Neuronal stem cell (in vitro differentiated cells): ENCODE data around the gene GPBAR1.

ENCODE experiments used
- DNase-seq: peaks from one replicate; pipeline ENCODE4 v3.0.0-alpha.2; 2013; ENCODE audit warnings: low spot score
- H2AFZ ChIP-seq: one replicate; pipeline ENCODE4 v1.6.1; 2013; ENCODE audit warnings: mild to moderate bottlenecking, low read length, inconsistent platforms
- H2AK5ac ChIP-seq: 2 replicates; pipeline ENCODE4 v1.6.1; 2013; ENCODE audit warnings: low read depth, mild to moderate bottlenecking, inconsistent platforms, low read length, moderate library complexity, mixed read lengths
- H2BK120ac ChIP-seq: 2 replicates; pipeline ENCODE4 v1.6.1; 2013; ENCODE audit warnings: low read depth, mild to moderate bottlenecking, inconsistent platforms, low read length, moderate library complexity, mixed read lengths
- H2BK12ac ChIP-seq: one replicate; pipeline ENCODE4 v1.6.1; 2013; ENCODE audit warnings: low read length, inconsistent platforms
- H2BK15ac ChIP-seq: 2 replicates; pipeline ENCODE4 v1.6.1; 2013; ENCODE audit warnings: mild to moderate bottlenecking, low read length, inconsistent platforms, mixed read lengths
- H2BK5ac ChIP-seq: one replicate; pipeline ENCODE4 v1.6.1; 2013; ENCODE audit warnings: inconsistent platforms, mild to moderate bottlenecking, low read length, moderate library complexity
- H3K14ac ChIP-seq: one replicate; pipeline ENCODE4 v1.6.1; 2013; ENCODE audit warnings: low read length, inconsistent platforms
- H3K18ac ChIP-seq: 2 replicates; pipeline ENCODE4 v1.6.1; 2013; ENCODE audit warnings: low read length, inconsistent platforms
- H3K23ac ChIP-seq: 2 replicates; pipeline ENCODE4 v1.6.1; 2013; ENCODE audit warnings: low read depth, mild to moderate bottlenecking, mixed read lengths, low read length, inconsistent platforms; ENCODE audit not compliant: poor library complexity
- H3K27ac ChIP-seq: replicated peaks from 3 replicates; pipeline ENCODE4 v1.5.1; 2013; ENCODE audit warnings: low read length, inconsistent platforms
- H3K27me3 ChIP-seq, 3 experiments: 2 replicates each; pipeline ENCODE4 v1.6.1; 2013; ENCODE audit warnings: low read length in 3 of 3, mild to moderate bottlenecking in 2 of 3, inconsistent platforms in 1 of 3, low read depth in 1 of 3, mixed read lengths in 1 of 3, moderate library complexity in 1 of 3; ENCODE audit not compliant: control insufficient read depth in 3 of 3, insufficient read depth in 3 of 3
- H3K36me3 ChIP-seq, 2 donors: replicated peaks in 1 of 2; 2 replicates each; pipeline ENCODE4 v1.6.1; 2013; ENCODE audit warnings: low read length in 2 of 2; ENCODE audit not compliant: control insufficient read depth in 2 of 2, insufficient read depth in 2 of 2
- H3K4ac ChIP-seq: 2 replicates; pipeline ENCODE4 v1.6.1; 2013; ENCODE audit warnings: inconsistent platforms, mild to moderate bottlenecking, low read length, moderate library complexity
- H3K4me1 ChIP-seq, 2 donors: 1 replicate in 1 of 2; 2 replicates in 1 of 2; pipeline ENCODE4 v1.6.1; 2013; ENCODE audit warnings: low read length in 2 of 2, low read depth in 1 of 2; ENCODE audit not compliant: control insufficient read depth in 2 of 2, insufficient read depth in 1 of 2
- H3K4me2 ChIP-seq: one replicate; pipeline ENCODE4 v1.6.1; 2013; ENCODE audit warnings: mild to moderate bottlenecking, low read length, inconsistent platforms; ENCODE audit not compliant: insufficient read depth, poor library complexity, severe bottlenecking
- H3K4me3 ChIP-seq, 2 donors: 2 replicates each; pipeline ENCODE4 v1.5.1; 2013; ENCODE audit warnings: low read length in 2 of 2, mild to moderate bottlenecking in 2 of 2, inconsistent platforms in 1 of 2, moderate library complexity in 1 of 2
- H3K79me1 ChIP-seq: one replicate; pipeline ENCODE4 v1.6.1; 2013; ENCODE audit warnings: low read depth, mild to moderate bottlenecking, inconsistent platforms, low read length, moderate library complexity
- H3K9ac ChIP-seq: one replicate; pipeline ENCODE4 v1.6.1; 2013; ENCODE audit warnings: mild to moderate bottlenecking, low read depth, low read length, inconsistent platforms; ENCODE audit not compliant: poor library complexity
- H3K9me3 ChIP-seq, 2 donors: replicated peaks in 1 of 2; 2 replicates each; pipeline versions ENCODE3 to v1.6.1; 2013; ENCODE audit warnings: low read length in 2 of 2, mild to moderate bottlenecking in 2 of 2, inconsistent platforms in 1 of 2, low read depth in 1 of 2, mixed read lengths in 1 of 2, moderate library complexity in 1 of 2; ENCODE audit not compliant: control insufficient read depth in 2 of 2, insufficient read depth in 1 of 2
- H4K8ac ChIP-seq: one replicate; pipeline ENCODE4 v1.6.1; 2013; ENCODE audit warnings: low read depth, mild to moderate bottlenecking, inconsistent platforms, low read length, moderate library complexity
- H4K91ac ChIP-seq: one replicate; pipeline ENCODE4 v1.6.1; 2013; ENCODE audit warnings: low read length, low read depth, mild to moderate bottlenecking, inconsistent platforms; ENCODE audit not compliant: poor library complexity
- WGBS, 2 donors: extraction: QIAGEN DNeasy Blood & Tissue Kit; methylation state at CpG; one replicate each; pipeline ENCODE4 v1.1.7; 2013; ENCODE audit warnings: missing lambda C conversion rate in 2 of 2, mixed read lengths in 1 of 2; ENCODE audit not compliant: insufficient read length in 2 of 2, insufficient replicate concordance in 1 of 2; ENCODE audit errors: extremely low coverage in 2 of 2; 5-methylcytosine and 5-hydroxymethylcytosine counted together

Gene GPBAR1

DNA sequence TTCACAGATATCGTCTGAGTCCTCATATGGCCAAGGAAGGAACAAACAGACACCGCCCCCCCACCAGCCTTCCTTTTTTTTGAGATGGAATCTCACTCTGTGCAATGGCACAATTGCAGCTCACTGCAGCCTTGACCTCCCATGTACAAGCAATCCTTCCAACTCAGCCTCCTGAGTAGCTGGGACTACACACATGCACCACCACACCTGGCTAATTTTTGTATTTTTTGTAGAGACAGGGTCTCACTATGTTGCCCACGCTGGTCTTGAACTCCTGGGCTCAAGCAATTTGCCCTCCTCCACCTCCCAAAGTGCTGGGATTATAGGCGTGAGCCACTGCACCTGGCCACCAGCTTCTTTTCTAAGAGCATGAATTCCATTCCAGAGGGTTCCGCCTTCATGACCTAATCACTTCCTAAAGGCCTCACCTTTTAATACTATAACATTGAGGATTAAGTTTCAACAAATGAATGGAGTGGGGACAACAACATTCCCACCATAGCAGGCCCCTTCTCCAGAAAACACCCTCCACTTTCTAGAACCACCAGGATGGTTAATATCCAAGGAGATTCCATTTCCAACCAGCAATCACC is 33.7 kb downstream of the GPBAR1 start:
- no peak overlapping the region for H3K23ac ChIP-seq
- H3K4me3 ChIP-seq: no peak overlapping the region
- H2BK5ac ChIP-seq: no peak overlapping the region
- H3K9ac ChIP-seq: no peak overlapping the region
- no peak overlapping the region for H2AFZ ChIP-seq
- H3K79me1 ChIP-seq: no peaks in the 10 kb centered on the region
- H3K27me3 ChIP-seq: peaks cover 0 to 46% (median 2%) of the 10 kb centered on the region in 3 experiments
- H3K14ac ChIP-seq: no peak overlapping the region
- no peaks in the 10 kb centered on the region for H3K36me3 ChIP-seq
- H3K4me1 ChIP-seq: peaks cover 5 to 16% of the 10 kb centered on the region in 2 donors
- H4K91ac ChIP-seq: no peak overlapping the region
- no peak overlapping the region for H2BK15ac ChIP-seq
- no CpG with 5 or more reads among the region's 5 CpGs for WGBS, 2 donors
- no peak overlapping the region for H2AK5ac ChIP-seq
- H2BK120ac ChIP-seq: no peak overlapping the region
- H3K18ac ChIP-seq: peak overlapping the region; percentile 71
- peaks cover 0 to 4% of the 10 kb centered on the region in 2 donors for H3K9me3 ChIP-seq
- no peak overlapping the region for H2BK12ac ChIP-seq
- H4K8ac ChIP-seq: no peak overlapping the region
- no peak for DNase-seq
- no peak overlapping the region for H3K4me2 ChIP-seq
- peak overlapping the region; percentile 33 for H3K27ac ChIP-seq
- H3K4ac ChIP-seq: no peak overlapping the region

DNA sequence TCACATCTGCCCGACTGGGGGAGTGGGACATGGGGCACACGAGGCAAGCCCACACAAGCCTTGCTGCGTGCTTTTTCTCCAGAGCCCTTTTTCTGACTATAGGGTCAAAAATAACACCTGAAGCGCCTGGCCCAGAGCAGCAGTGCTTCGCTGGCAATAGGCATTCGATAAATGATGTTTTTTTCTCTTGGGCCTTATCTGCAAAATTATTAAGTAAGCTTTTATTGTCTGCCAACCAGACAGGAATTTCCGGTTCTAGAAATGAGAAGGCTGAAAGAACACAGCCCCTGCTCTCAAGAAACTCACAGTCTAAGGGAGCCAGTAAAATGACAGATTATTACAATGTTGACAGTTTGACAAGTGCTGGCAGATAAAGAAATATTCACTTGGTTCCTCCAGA is 34.2 kb downstream of the GPBAR1 start:
- H3K18ac ChIP-seq: peak overlapping the region; percentile 71
- H2BK15ac ChIP-seq: peak overlapping the region; percentile 52
- no peak overlapping the region for H3K23ac ChIP-seq
- H3K14ac ChIP-seq: no peak overlapping the region
- no peak for DNase-seq
- peak overlapping the region; percentile 33 for H3K27ac ChIP-seq
- peaks cover 0 to 4% of the 10 kb centered on the region in 2 donors for H3K9me3 ChIP-seq
- H3K9ac ChIP-seq: no peak overlapping the region
- no peak overlapping the region for H4K91ac ChIP-seq
- WGBS, 2 donors: no CpG with 5 or more reads among the region's 7 CpGs
- no peak overlapping the region for H4K8ac ChIP-seq
- no peak overlapping the region for H2BK5ac ChIP-seq
- H2BK12ac ChIP-seq: no peak overlapping the region
- H3K4me3 ChIP-seq: no peak overlapping the region
- H2AFZ ChIP-seq: no peak overlapping the region
- peak overlapping the region; percentile 25 for H2AK5ac ChIP-seq
- H3K4me1 ChIP-seq: peaks cover 1 to 11% of the 10 kb centered on the region in 2 donors
- no peaks in the 10 kb centered on the region for H3K36me3 ChIP-seq
- H3K4ac ChIP-seq: no peak overlapping the region
- H3K27me3 ChIP-seq: peaks cover 0 to 46% (median 2%) of the 10 kb centered on the region in 3 experiments
- no peaks in the 10 kb centered on the region for H3K79me1 ChIP-seq
- no peak overlapping the region for H2BK120ac ChIP-seq
- no peak overlapping the region for H3K4me2 ChIP-seq

DNA sequence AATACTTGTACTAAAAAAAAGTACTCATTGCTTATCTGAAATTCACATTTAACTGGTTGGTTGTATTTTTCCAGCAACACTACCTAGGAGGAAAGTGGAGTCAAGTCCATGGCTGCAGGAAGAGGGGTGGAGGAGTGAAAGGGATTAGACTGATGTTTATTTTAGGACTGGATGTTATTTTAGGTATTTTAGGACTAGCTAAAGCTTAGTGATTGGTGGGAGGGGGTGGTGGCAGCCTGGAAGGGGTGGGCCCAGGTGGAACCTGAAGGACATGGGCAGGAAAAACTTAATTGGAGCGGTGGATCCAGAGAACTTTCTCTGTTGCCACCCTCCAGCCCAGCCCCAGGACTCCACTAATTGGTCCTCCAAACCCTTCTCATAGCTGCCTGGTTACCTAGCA is 35.4 kb downstream of the GPBAR1 start:
- H3K27ac ChIP-seq: no peak overlapping the region

DNA sequence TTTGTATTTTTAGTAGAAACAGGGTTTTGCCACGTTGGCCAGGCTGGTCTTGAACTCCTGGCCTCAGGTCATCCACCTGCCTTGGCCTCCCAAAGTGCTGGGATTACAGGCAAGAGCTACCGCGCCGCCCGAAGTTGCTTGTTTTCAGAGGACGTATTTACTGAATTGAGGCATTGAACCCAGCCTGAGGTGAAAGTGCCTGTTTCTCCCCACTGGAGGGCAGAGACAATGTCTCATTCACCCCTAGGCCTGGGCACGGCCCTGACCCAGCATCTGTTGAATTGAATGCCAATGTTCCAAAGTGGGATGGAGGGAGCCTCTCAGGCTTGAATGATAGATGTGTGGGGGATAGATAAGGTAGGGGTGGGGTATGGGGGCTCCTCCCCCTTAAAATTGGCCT is 36.0 kb downstream of the GPBAR1 start:
- H2BK5ac ChIP-seq: no peak overlapping the region
- H2AK5ac ChIP-seq: no peak overlapping the region
- no peak overlapping the region for H3K18ac ChIP-seq
- H3K27ac ChIP-seq: no peak overlapping the region
- no peak overlapping the region for H4K8ac ChIP-seq
- no peaks in the 10 kb centered on the region for H3K79me1 ChIP-seq
- no peak overlapping the region for H2AFZ ChIP-seq
- H3K4me2 ChIP-seq: no peak overlapping the region
- no peak overlapping the region for H3K4ac ChIP-seq
- H3K4me3 ChIP-seq: no peak overlapping the region
- peaks cover 0 to 33% (median 1%) of the 10 kb centered on the region in 3 experiments for H3K27me3 ChIP-seq
- no peak overlapping the region for H3K14ac ChIP-seq
- peaks cover 0 to 3% of the 10 kb centered on the region in 2 donors for H3K9me3 ChIP-seq
- no peak overlapping the region for H2BK12ac ChIP-seq
- no CpG with 5 or more reads among the region's 7 CpGs for WGBS, 2 donors
- no peak overlapping the region for H3K9ac ChIP-seq
- H2BK120ac ChIP-seq: no peak overlapping the region
- H3K36me3 ChIP-seq: no peaks in the 10 kb centered on the region
- no peak for DNase-seq
- H3K23ac ChIP-seq: no peak overlapping the region
- H3K4me1 ChIP-seq: peaks cover 0 to 9% of the 10 kb centered on the region in 2 donors
- H2BK15ac ChIP-seq: no peak overlapping the region
- no peak overlapping the region for H4K91ac ChIP-seq

More for the DNA sequence above, 35.4 kb downstream of the GPBAR1 start:
- no peak overlapping the region for H2AK5ac ChIP-seq
- no peak overlapping the region for H3K23ac ChIP-seq
- H3K79me1 ChIP-seq: no peaks in the 10 kb centered on the region
- no peak overlapping the region for H2BK120ac ChIP-seq
- no peaks in the 10 kb centered on the region for H3K36me3 ChIP-seq
- DNase-seq: no peak
- no peak overlapping the region for H2BK5ac ChIP-seq
- H3K4me2 ChIP-seq: no peak overlapping the region
- H4K8ac ChIP-seq: no peak overlapping the region
- no CpG with 5 or more reads among the region's 1 CpG for WGBS, 2 donors
- no peak overlapping the region for H2BK12ac ChIP-seq
- H3K9me3 ChIP-seq: peaks cover 0 to 4% of the 10 kb centered on the region in 2 donors
- H3K14ac ChIP-seq: no peak overlapping the region
- H3K4me1 ChIP-seq: peaks cover 0 to 9% of the 10 kb centered on the region in 2 donors
- no peak overlapping the region for H3K4ac ChIP-seq
- no peak overlapping the region for H4K91ac ChIP-seq
- peaks cover 0 to 39% (median 2%) of the 10 kb centered on the region in 3 experiments for H3K27me3 ChIP-seq
- H3K4me3 ChIP-seq: no peak overlapping the region
- H2AFZ ChIP-seq: no peak overlapping the region
- no peak overlapping the region for H2BK15ac ChIP-seq
- H3K18ac ChIP-seq: no peak overlapping the region
- H3K9ac ChIP-seq: no peak overlapping the region
